ENCODE results near the gene KATNBL1. TPM values are rescaled to one million over a fixed set of nuclear protein-coding genes. Genes with fewer than 3 reads are reported as not detected.

Gene KATNBL1
- polyA plus RNA-seq, 1 of the 3 experiments (the other 2 are of a cell fraction), result 13.8 TPM

- TF ChIP-seq RCOR1 (IDR thresholded peaks at IDR 0.05; ENCODE audit: low read length), result no peak
- TF ChIP-seq NRF1 (IDR thresholded peaks at IDR 0.05; ENCODE audit: low read depth, low read length), result no peak
- TF ChIP-seq RXRA (IDR thresholded peaks at IDR 0.05; ENCODE audit: borderline replicate concordance, low read depth), result no peak
- TF ChIP-seq EZH2phosphoT487 (IDR thresholded peaks at IDR 0.05; ENCODE audit: borderline replicate concordance, low read depth), result no peak
- no peak for TF ChIP-seq GATA2 (CRISPR knock-in tag; IDR thresholded peaks at IDR 0.05)
These were observed 49.2 kb downstream of the KATNBL1 start (continued) for GRCh38 chr15:34160735-34161134.

- H3K4me2 ChIP-seq, result no peak overlapping the region
- no peaks in the 10 kb centered on the region for H3F3A ChIP-seq (replicated peaks; ENCODE audit: insufficient read depth)
- H2AFZ ChIP-seq (ENCODE audit: low read depth), result no peak overlapping the region
- H4K20me1 ChIP-seq (ENCODE audit: insufficient read depth), result no peaks in the 10 kb centered on the region
- no peak for TF ChIP-seq GATA2 (CRISPR knock-in tag; IDR thresholded peaks at IDR 0.05)
- TF ChIP-seq MXI1 (IDR thresholded peaks at IDR 0.05; ENCODE audit: low read depth, low read length), result no peak
- TF ChIP-seq ELF1 (IDR thresholded peaks at IDR 0.05), result no peak
- TF ChIP-seq FOSL2 (IDR thresholded peaks at IDR 0.05; ENCODE audit: borderline replicate concordance, low read depth), result no peak
- TF ChIP-seq REST (IDR thresholded peaks at IDR 0.05; ENCODE audit: low read depth, low read length), result no peak
- TF ChIP-seq MEF2A (IDR thresholded peaks at IDR 0.05; ENCODE audit: borderline replicate concordance, low read depth), result no peak
- no peak for TF ChIP-seq SMC3 (IDR thresholded peaks at IDR 0.05; ENCODE audit: low read depth, low read length)
- TF ChIP-seq CHD2 (IDR thresholded peaks at IDR 0.05; ENCODE audit: low read length, partially characterized antibody), result no peak
- no peak for TF ChIP-seq CTCF (IDR thresholded peaks at IDR 0.05)
- no peak for TF ChIP-seq USF1 (IDR thresholded peaks at IDR 0.05; ENCODE audit: borderline replicate concordance, low read depth)
- TF ChIP-seq PBX3 (IDR thresholded peaks at IDR 0.05), result no peak
- TF ChIP-seq EP300 (IDR thresholded peaks at IDR 0.05; ENCODE audit: borderline replicate concordance in 1 of 2, low read depth in 1 of 2, low read length in 1 of 2), result no peak
- TF ChIP-seq MAX (IDR thresholded peaks at IDR 0.05; ENCODE audit: low read depth), result no peak
- no peak for TF ChIP-seq ZBTB33 (IDR thresholded peaks at IDR 0.05; ENCODE audit: borderline replicate concordance, low read depth)
- no peak for TF ChIP-seq RXRA (IDR thresholded peaks at IDR 0.05; ENCODE audit: borderline replicate concordance, low read depth)
- TF ChIP-seq FOXM1 (IDR thresholded peaks at IDR 0.05; ENCODE audit: low read depth), result no peak
- no peak for TF ChIP-seq NFIC (IDR thresholded peaks at IDR 0.05; ENCODE audit: borderline replicate concordance)
- TF ChIP-seq SIN3A (IDR thresholded peaks at IDR 0.05; ENCODE audit: borderline replicate concordance, low read depth, low read length), result no peak
- H3K4me3 ChIP-seq (ENCODE audit: low read depth in 2 of 2, low read length in 1 of 2), result no peak overlapping the region
- no peaks in the 10 kb centered on the region for H3K27me3 ChIP-seq (ENCODE audit: insufficient read depth)
- no peak overlapping the region for H3K9ac ChIP-seq
- peaks cover 24% of the 10 kb centered on the region; the same call in 1 of the 2 replicates for H3K9me3 ChIP-seq
- peaks cover 44 to 96% of the 10 kb centered on the region in 2 experiments for H3K36me3 ChIP-seq (replicated peaks in 1 of 2; ENCODE audit: control insufficient read depth in 1 of 2, insufficient read depth in 2 of 2, low read length in 1 of 2)
- POLR2A ChIA-PET, result no interaction called here
- DNase-seq, result no peak
- no peaks in the 10 kb centered on the region for H3K4me1 ChIP-seq (ENCODE audit: control insufficient read depth in 1 of 2, insufficient read depth in 2 of 2, low read depth in 1 of 2, low read length in 1 of 2)
- CTCF ChIA-PET, result no interaction called here
- H3K79me2 ChIP-seq (ENCODE audit: insufficient read depth), result peaks cover 21% of the 10 kb centered on the region; the same call in 1 of the 2 replicates
- no peak overlapping the region for H3K27ac ChIP-seq (ENCODE audit: low read depth in 2 of 2, low read length in 1 of 2)
- no peaks in the 10 kb centered on the region for H3K9me2 ChIP-seq
These were observed 51.5 kb downstream of the KATNBL1 start for GRCh38 chr15:34158355-34158754.
